SK-N-SH (cell line): ENCODE data around the gene SFI1. TPM values are rescaled to one million over a fixed set of nuclear protein-coding genes. Genes with fewer than 3 reads are reported as not detected.
A peak's percentile ranks its signal among the peaks of the same experiment; 100 is the strongest.

Experiments
- CTCF ChIA-PET: fragments of 300-600, 350-600 bp; formaldehyde crosslinking; extraction: SDS; loops from one replicate; lab custom pipeline; 2021; lab: Yijun Ruan, JAX
- POLR2A ChIA-PET: fragments of 350-600 bp; sonication (Branson Sonifier 250); formaldehyde crosslinking; extraction: SDS; loops from one replicate; lab custom pipeline; 2020; ENCODE audit warnings: antibody characterized with exemption, inconsistent platforms; lab: Yijun Ruan, JAX
- DNase-seq: peaks from one replicate; pipeline ENCODE4 v3.0.0; 2012
- H2AFZ ChIP-seq: fragments of 200-600 bp; sonication (generic); 2 replicates; pipeline ENCODE4 v1.8.1; 2016; ENCODE audit warnings: antibody characterized with exemption, mild to moderate bottlenecking, low read depth
- H3F3A ChIP-seq: fragments of 200-600 bp; sonication (generic); replicated peaks from 2 replicates; pipeline ENCODE3; 2016; ENCODE audit warnings: antibody characterized with exemption, mild to moderate bottlenecking; ENCODE audit not compliant: insufficient read depth
- H3K27ac ChIP-seq, 2 experiments: fragments of 200-500 bp in 1 of 2; fragments of 200-600 bp in 1 of 2; sonication (Bioruptor generic) in 1 of 2; sonication (generic), shearing (Covaris generic) in 1 of 2; 2 replicates each; pipeline versions ENCODE4 v1.5.1 to v1.6.1; 2014 to 2016; ENCODE audit warnings: low read depth in 2 of 2, inconsistent platforms in 1 of 2, low read length in 1 of 2, mild to moderate bottlenecking in 1 of 2, mixed read lengths in 1 of 2
- H3K27me3 ChIP-seq: fragments of 200-600 bp; sonication (generic), shearing (Covaris generic); 2 replicates; pipeline ENCODE4 v1.6.1; 2016; ENCODE audit warnings: mixed run types; ENCODE audit not compliant: insufficient read depth
- H3K36me3 ChIP-seq, 2 experiments: fragments of 200-500 bp in 1 of 2; fragments of 200-600 bp in 1 of 2; sonication (Bioruptor generic) in 1 of 2; sonication (generic) in 1 of 2; replicated peaks in 1 of 2; 2 replicates each; pipeline versions ENCODE3 to v1.5.1; 2014 to 2016; ENCODE audit warnings: low read length in 1 of 2, mild to moderate bottlenecking in 1 of 2; ENCODE audit not compliant: insufficient read depth in 2 of 2, control insufficient read depth in 1 of 2
- H3K4me1 ChIP-seq, 2 experiments: fragments of 200-500 bp in 1 of 2; fragments of 200-600 bp in 1 of 2; sonication (Bioruptor generic) in 1 of 2; sonication (generic), shearing (Covaris generic) in 1 of 2; 2 replicates each; pipeline versions ENCODE4 v1.5.1 to v1.6.1; 2014 to 2016; ENCODE audit warnings: low read depth in 1 of 2, low read length in 1 of 2, mixed run types in 1 of 2; ENCODE audit not compliant: insufficient read depth in 2 of 2, control insufficient read depth in 1 of 2
- H3K4me2 ChIP-seq: fragments of 200-600 bp; sonication (generic), shearing (Covaris generic); 2 replicates; pipeline ENCODE4 v1.6.1; 2017; ENCODE audit warnings: mixed run types
- H3K4me3 ChIP-seq, 2 experiments: fragments of 200-500 bp in 1 of 2; fragments of 200-600 bp in 1 of 2; sonication (Bioruptor generic) in 1 of 2; sonication (generic), shearing (Covaris generic) in 1 of 2; 2 replicates each; pipeline versions ENCODE4 v1.5.1 to v1.8.1; 2014 to 2016; ENCODE audit warnings: low read depth in 2 of 2, inconsistent platforms in 1 of 2, low read length in 1 of 2, mild to moderate bottlenecking in 1 of 2, mixed read lengths in 1 of 2, moderate library complexity in 1 of 2
- H3K79me2 ChIP-seq: fragments of 200-600 bp; sonication (generic); 2 replicates; pipeline ENCODE4 v1.8.1; 2017; ENCODE audit warnings: mild to moderate bottlenecking; ENCODE audit not compliant: insufficient read depth
- H3K9ac ChIP-seq: fragments of 200-600 bp; sonication (generic); 2 replicates; pipeline ENCODE4 v1.6.1; 2017; ENCODE audit warnings: mixed run types
- H3K9me2 ChIP-seq: fragments of 200-600 bp; sonication (generic); 2 replicates; pipeline ENCODE4 v1.6.1; 2017; ENCODE audit warnings: mixed run types
- H3K9me3 ChIP-seq: fragments of 200-600 bp; sonication (generic); 2 replicates; pipeline ENCODE4 v1.6.1; 2017; ENCODE audit warnings: mixed run types, mild to moderate bottlenecking, moderate library complexity
- H4K20me1 ChIP-seq: fragments of 200-600 bp; sonication (generic); 2 replicates; pipeline ENCODE4 v1.6.1; 2017; ENCODE audit warnings: mild to moderate bottlenecking, mixed run types; ENCODE audit not compliant: insufficient read depth
- CHD2 ChIP-seq: fragments of 150-350 bp; IDR thresholded peaks from 2 replicates; pipeline ENCODE4 v1.6.1; 2018; ENCODE audit warnings: low read length; ENCODE audit not compliant: partially characterized antibody
- EP300 ChIP-seq, 2 experiments: IDR thresholded peaks; 2 replicates each; pipeline versions ENCODE4 v1.4.0 to v1.6.1; 2012; ENCODE audit warnings: borderline replicate concordance in 1 of 2, low read depth in 1 of 2, low read length in 1 of 2
- EZH2phosphoT487 ChIP-seq: fragments of 200-600 bp; sonication (generic); IDR thresholded peaks from 2 replicates; pipeline ENCODE4 v1.6.1; 2017; ENCODE audit warnings: low read depth, mixed run types, mild to moderate bottlenecking, antibody characterized with exemption, moderate library complexity, borderline replicate concordance
- FOXJ3 ChIP-seq: sonication (generic); formaldehyde crosslinking; IDR thresholded peaks from 2 replicates; pipeline ENCODE4 v1.5.1; 2020; ENCODE audit warnings: mild to moderate bottlenecking, missing genetic modification reagents
- GABPA ChIP-seq: IDR thresholded peaks from 2 replicates; pipeline ENCODE4 v1.4.0; 2012; ENCODE audit warnings: low read depth, mild to moderate bottlenecking
- JUND ChIP-seq: IDR thresholded peaks from 2 replicates; pipeline ENCODE4 v1.4.0; 2012
- MEF2A ChIP-seq: IDR thresholded peaks from 2 replicates; pipeline ENCODE4 v1.4.0; 2012; ENCODE audit warnings: low read depth, borderline replicate concordance
- MXI1 ChIP-seq: IDR thresholded peaks from 2 replicates; pipeline ENCODE4 v1.6.1; 2012; ENCODE audit warnings: mild to moderate bottlenecking, low read depth, low read length, improper control_type of control experiment
- PBX3 ChIP-seq: IDR thresholded peaks from 2 replicates; pipeline ENCODE4; 2012
- POLR2AphosphoS5 ChIP-seq: IDR thresholded peaks from 2 replicates; pipeline ENCODE4 v1.6.1; 2012; ENCODE audit warnings: low read depth, low read length
- RAD21 ChIP-seq: IDR thresholded peaks from 2 replicates; pipeline ENCODE4 v1.6.1; 2012; ENCODE audit warnings: mild to moderate bottlenecking, low read length
- RXRA ChIP-seq: IDR thresholded peaks from 2 replicates; pipeline ENCODE4 v1.4.0; 2012; ENCODE audit warnings: low read depth, mild to moderate bottlenecking, borderline replicate concordance
- TAF1 ChIP-seq: IDR thresholded peaks from 2 replicates; pipeline ENCODE4 v1.6.1; 2012; ENCODE audit warnings: low read depth, mild to moderate bottlenecking, low read length, moderate library complexity, borderline replicate concordance
- TCF12 ChIP-seq: IDR thresholded peaks from 2 replicates; pipeline ENCODE4 v1.4.0; 2012
- USF1 ChIP-seq: IDR thresholded peaks from 2 replicates; pipeline ENCODE4 v1.4.0; 2012; ENCODE audit warnings: low read depth, borderline replicate concordance
- WGBS: methylation state at CpG from one replicate; pipeline ENCODE4 v1.1.6; 2017; ENCODE audit warnings: low lambda C conversion rate; 5-methylcytosine and 5-hydroxymethylcytosine counted together
- polyA plus RNA-seq, 3 experiments: library from polyadenylated mRNA; depleted of rRNA; stranded (reverse); fragments of >200 nt; gene quantifications; 2 replicates each; pipeline ENCODE4 v1.2.3, GENCODE V29; 2012
- TF ChIP-seq, protein P1 (sequence below): IDR thresholded peaks from 2 replicates; pipeline ENCODE4 v1.6.1; 2012; ENCODE audit warnings: mild to moderate bottlenecking, low read depth, low read length, moderate library complexity

SFI1 gene
- polyA plus RNA-seq, 1 of the 3 experiments (the other 2 are of a cell fraction), result 24.7 TPM

- Histone ChIP-seq H3K4me1 (peaks cover 0 to 21% of the 10 kb centered on the region in 2 experiments; a peak in 1 of 4 replicates), H2AFZ (no peak overlapping the region), H3K27ac (peak overlapping the region in 1 of 2 experiments; percentile 75; a peak in 2 of 4 replicates), H3K4me3 (no peak overlapping the region), H3K27me3 (no peaks in the 10 kb centered on the region), H3K36me3 (peaks cover 0 to 9% of the 10 kb centered on the region in 2 experiments), H3K4me2 (no peak overlapping the region), H3K9me3 (no peaks in the 10 kb centered on the region), H4K20me1 (no peaks in the 10 kb centered on the region), H3K9me2 (no peaks in the 10 kb centered on the region), H3K79me2 (no peaks in the 10 kb centered on the region), H3K9ac (no peak overlapping the region), H3F3A (no peaks in the 10 kb centered on the region)
- CTCF ChIA-PET, result interaction anchor here (0.6 to 1.7 kb wide), 4 partner anchors 13 to 30 kb away, joined by 3 to 7 read pairs (median 4); no protein-coding TSS in a partner anchor
- TF ChIP-seq EP300 (IDR thresholded peaks at IDR 0.05; ENCODE audit: borderline replicate concordance in 1 of 2, low read depth in 1 of 2, low read length in 1 of 2) (0 out of 4 replicates have a peak, but pooled peaks of 1 of the 2 experiments have one; percentile 6), RAD21 (peak; percentile 31)
- TF ChIP-seq, protein P1, sequence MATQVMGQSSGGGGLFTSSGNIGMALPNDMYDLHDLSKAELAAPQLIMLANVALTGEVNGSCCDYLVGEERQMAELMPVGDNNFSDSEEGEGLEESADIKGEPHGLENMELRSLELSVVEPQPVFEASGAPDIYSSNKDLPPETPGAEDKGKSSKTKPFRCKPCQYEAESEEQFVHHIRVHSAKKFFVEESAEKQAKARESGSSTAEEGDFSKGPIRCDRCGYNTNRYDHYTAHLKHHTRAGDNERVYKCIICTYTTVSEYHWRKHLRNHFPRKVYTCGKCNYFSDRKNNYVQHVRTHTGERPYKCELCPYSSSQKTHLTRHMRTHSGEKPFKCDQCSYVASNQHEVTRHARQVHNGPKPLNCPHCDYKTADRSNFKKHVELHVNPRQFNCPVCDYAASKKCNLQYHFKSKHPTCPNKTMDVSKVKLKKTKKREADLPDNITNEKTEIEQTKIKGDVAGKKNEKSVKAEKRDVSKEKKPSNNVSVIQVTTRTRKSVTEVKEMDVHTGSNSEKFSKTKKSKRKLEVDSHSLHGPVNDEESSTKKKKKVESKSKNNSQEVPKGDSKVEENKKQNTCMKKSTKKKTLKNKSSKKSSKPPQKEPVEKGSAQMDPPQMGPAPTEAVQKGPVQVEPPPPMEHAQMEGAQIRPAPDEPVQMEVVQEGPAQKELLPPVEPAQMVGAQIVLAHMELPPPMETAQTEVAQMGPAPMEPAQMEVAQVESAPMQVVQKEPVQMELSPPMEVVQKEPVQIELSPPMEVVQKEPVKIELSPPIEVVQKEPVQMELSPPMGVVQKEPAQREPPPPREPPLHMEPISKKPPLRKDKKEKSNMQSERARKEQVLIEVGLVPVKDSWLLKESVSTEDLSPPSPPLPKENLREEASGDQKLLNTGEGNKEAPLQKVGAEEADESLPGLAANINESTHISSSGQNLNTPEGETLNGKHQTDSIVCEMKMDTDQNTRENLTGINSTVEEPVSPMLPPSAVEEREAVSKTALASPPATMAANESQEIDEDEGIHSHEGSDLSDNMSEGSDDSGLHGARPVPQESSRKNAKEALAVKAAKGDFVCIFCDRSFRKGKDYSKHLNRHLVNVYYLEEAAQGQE, result no peak
- POLR2A ChIA-PET, result no interaction called here
- DNase-seq, result peak; percentile 74
- 54% methylated on average over 8 of the region's 16 CpGs for WGBS
Observed at GRCh38 chr22:31611061-31611760, 114.9 kb downstream of the SFI1 start.

DNA sequence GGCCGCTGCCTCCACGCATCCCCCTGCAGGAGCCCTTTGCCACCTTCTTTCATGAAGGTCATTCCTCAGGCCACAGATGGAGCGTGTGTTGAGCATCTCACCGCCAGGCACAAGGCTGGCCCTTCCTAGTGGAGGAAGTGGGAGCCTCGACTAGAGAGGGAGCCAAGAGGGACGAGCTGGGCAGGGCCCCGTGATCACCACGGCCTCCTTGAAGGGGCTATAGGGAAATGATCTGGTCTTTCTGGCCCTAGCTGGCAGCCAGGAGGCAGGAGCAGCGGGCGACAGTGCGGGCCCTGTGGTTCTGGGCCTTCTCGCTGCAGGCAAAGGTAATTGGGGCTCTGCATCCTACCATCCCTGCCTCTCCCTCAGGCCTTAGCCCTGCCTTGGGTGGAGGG lies 116.6 kb downstream of the SFI1 start:
- Histone ChIP-seq H3F3A (no peaks in the 10 kb centered on the region), H3K27me3 (no peaks in the 10 kb centered on the region), H2AFZ (no peak overlapping the region), H3K4me3 (no peak overlapping the region), H3K36me3 (peaks cover 0 to 14% of the 10 kb centered on the region in 2 experiments), H3K4me1 (peaks cover 0 to 21% of the 10 kb centered on the region in 2 experiments; a peak in 1 of 4 replicates), H4K20me1 (no peaks in the 10 kb centered on the region), H3K9me3 (no peaks in the 10 kb centered on the region), H3K4me2 (no peak overlapping the region), H3K9me2 (no peaks in the 10 kb centered on the region), H3K27ac (no peak overlapping the region), H3K9ac (no peak overlapping the region), H3K79me2 (no peaks in the 10 kb centered on the region)
- DNase-seq, result no peak
- ChIA-PET POLR2A (no interaction called here), CTCF (interaction anchor here (1.6 kb wide), 1 partner anchor 15 kb away, joined by 4 read pairs; no protein-coding TSS in a partner anchor)
- WGBS, result 93% methylated on average over 7 of the region's 12 CpGs
- no peak for TF ChIP-seq TAF1
- no peak for TF ChIP-seq CHD2
- TF ChIP-seq TCF12, result no peak
- no peak for TF ChIP-seq MXI1
- TF ChIP-seq JUND, result no peak
- TF ChIP-seq PBX3, result no peak
- no peak for TF ChIP-seq RXRA
- TF ChIP-seq, protein P1, result no peak
- no peak for TF ChIP-seq USF1
- no peak for TF ChIP-seq EZH2phosphoT487
- TF ChIP-seq GABPA, result no peak
- no peak for TF ChIP-seq POLR2AphosphoS5
- no peak for TF ChIP-seq FOXJ3
- no peak for TF ChIP-seq MEF2A
